GM21381 (cell line): ENCODE measurements around the gene LTV1.
"Not testable (repeated sequence)": the region's sequence is repeated elsewhere in the genome, so short reads cannot be mapped to it uniquely, and the experiment has no call there.

Experiments
- ATAC-seq: cut with Tn5 transposase; IDR thresholded peaks from one replicate; pipeline ENCODE4 v1.9.1; 2021; ENCODE audit warnings: mild to moderate bottlenecking, moderate library complexity; ENCODE audit not compliant: unreplicated experiment

The LTV1 gene

GRCh38 chr6:143842461-143842901, 657 bp upstream of the LTV1 start:
- ATAC-seq: no peak

GRCh38 chr6:143843677-143843999, 500 bp downstream of the LTV1 start:
- peak; percentile 13 for ATAC-seq

- ATAC-seq: no peak
These were observed 868 bp downstream of the LTV1 start for GRCh38 chr6:143844006-143844405.

GRCh38 chr6:143845033-143845432, 1.9 kb downstream of the LTV1 start:
- ATAC-seq: no peak

- not testable (repeated sequence) for ATAC-seq
These were observed 8.6 kb downstream of the LTV1 start for GRCh38 chr6:143851706-143852105.

GRCh38 chr6:143855057-143855456, 11.9 kb downstream of the LTV1 start:
- ATAC-seq: not testable (repeated sequence)

GRCh38 chr6:143856762-143857161, 13.6 kb downstream of the LTV1 start:
- ATAC-seq: not testable (repeated sequence)

GRCh38 chr6:143857651-143858050, 14.5 kb downstream of the LTV1 start:
- ATAC-seq: no peak

- no peak for ATAC-seq
These were observed 16.9 kb downstream of the LTV1 start for GRCh38 chr6:143859891-143860660.

GRCh38 chr6:143863771-143864170, 20.6 kb downstream of the LTV1 start:
- ATAC-seq: no peak

- no peak for ATAC-seq
These were observed 21.1 kb downstream of the LTV1 start, which contains the start of gene ZC2HC1B for GRCh38 chr6:143864234-143864633. Gene ZC2HC1B, plus strand, starts transcription at chr6:143864474. Its CDS starts 66 bp downstream, at chr6:143864540.

- no peak for ATAC-seq
These were observed 24.1 kb downstream of the LTV1 start for GRCh38 chr6:143867236-143867635.

- ATAC-seq: not testable (repeated sequence)
These were observed 25.7 kb downstream of the LTV1 start for GRCh38 chr6:143868808-143869207.

GRCh38 chr6:143871202-143871730, 28.1 kb downstream of the LTV1 start:
- not testable (repeated sequence) for ATAC-seq

GRCh38 chr6:143872201-143872600, 29.1 kb downstream of the LTV1 start:
- ATAC-seq: peak; percentile 98

GRCh38 chr6:143873600-143873999, 30.5 kb downstream of the LTV1 start:
- ATAC-seq: not testable (repeated sequence)

- ATAC-seq: not testable (repeated sequence)
These were observed 31.4 kb downstream of the LTV1 start for GRCh38 chr6:143874503-143874902.

- no peak for ATAC-seq
These were observed 34.6 kb downstream of the LTV1 start for GRCh38 chr6:143877584-143878271.

- ATAC-seq: no peak
These were observed 35.2 kb downstream of the LTV1 start for GRCh38 chr6:143878272-143878760.

- ATAC-seq: no peak
These were observed 37.3 kb downstream of the LTV1 start for GRCh38 chr6:143880412-143880811.

GRCh38 chr6:143882401-143882930, 39.3 kb downstream of the LTV1 start:
- ATAC-seq: no peak
